Measurements from ENCODE around the gene P2RX5. TPM values are rescaled to one million over a fixed set of nuclear protein-coding genes. Genes with fewer than 3 reads are reported as not detected.

P2RX5 gene
- total and polyA plus RNA-seq, 2 donors (not counting 3 experiments of a cell fraction or from before 2014, with no cell fraction given), result 0.19 to 0.22 TPM

DNA sequence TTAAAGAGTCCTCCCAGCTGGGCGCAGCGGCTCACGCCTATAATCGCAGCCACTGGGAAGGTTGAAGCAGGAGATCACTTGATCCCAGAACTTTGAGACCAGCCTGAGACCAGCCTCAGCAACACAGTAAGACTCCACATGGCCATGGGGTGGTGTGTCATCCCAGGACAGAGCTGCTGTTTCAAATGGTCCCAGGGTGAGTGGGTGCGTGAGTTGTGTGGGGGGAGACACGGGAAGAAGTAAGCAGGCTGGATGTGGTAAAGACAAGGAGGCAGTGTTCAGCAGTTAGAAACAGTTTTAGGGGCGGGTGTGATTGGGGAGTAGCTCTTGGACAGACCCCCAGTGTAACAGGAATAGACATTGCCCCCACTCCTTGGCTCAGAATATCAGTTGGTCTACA, 63.7 kb downstream of the P2RX5 start:
- no peak for DNase-seq (ENCODE audit: low read depth, low spot score)
- Histone ChIP-seq H3K27me3 (ENCODE audit: control insufficient read depth in 2 of 2, insufficient read depth in 2 of 2, low read length in 2 of 2) (no peaks in the 10 kb centered on the region), H3K9me1 (replicated peaks; ENCODE audit: control insufficient read depth, extremely low read depth, insufficient read depth, low read length) (no peaks in the 10 kb centered on the region), H2AFZ (ENCODE audit: low read depth, low read length) (no peak overlapping the region), H3K27ac (ENCODE audit: insufficient read depth, low read depth, low read length) (no peak overlapping the region), H3K79me2 (ENCODE audit: control insufficient read depth, insufficient read depth, low read length) (peaks cover 17% of the 10 kb centered on the region), H3K4me3 (replicated peaks in 1 of 3; ENCODE audit: insufficient read depth in 1 of 3, low read depth in 1 of 3, low read length in 3 of 3) (no peak overlapping the region), H3K4me2 (ENCODE audit: insufficient read depth, low read length) (no peak overlapping the region), H4K20me1 (replicated peaks; ENCODE audit: control insufficient read depth, extremely low read depth, insufficient read depth, low read length) (no peaks in the 10 kb centered on the region), H3K9me3 (replicated peaks; ENCODE audit: control insufficient read depth, insufficient read depth, low read length) (no peaks in the 10 kb centered on the region), H3K4me1 (ENCODE audit: control insufficient read depth, extremely low read depth, insufficient read depth, low read length) (peaks cover 6% of the 10 kb centered on the region), H3K9ac (replicated peaks; ENCODE audit: extremely low read depth, insufficient read depth, low read length) (no peak overlapping the region), H3K36me3 (ENCODE audit: control insufficient read depth in 2 of 2, extremely low read depth in 1 of 2, insufficient read depth in 2 of 2, low read length in 2 of 2) (peaks cover 0 to 9% of the 10 kb centered on the region in 2 experiments)
- CTCF ChIA-PET, result no interaction called here
- TF ChIP-seq FOS (IDR thresholded peaks at IDR 0.05; ENCODE audit: borderline replicate concordance, insufficient read depth, low read length) (no peak), MYC (IDR thresholded peaks at IDR 0.05; ENCODE audit: low read depth, low read length) (no peak), MAX (IDR thresholded peaks at IDR 0.05; ENCODE audit: insufficient read depth, insufficient read length) (no peak), JUN (IDR thresholded peaks at IDR 0.05; ENCODE audit: borderline replicate concordance, insufficient read depth, insufficient read length, low read depth) (no peak)
- TF ChIP-seq, protein P1, sequence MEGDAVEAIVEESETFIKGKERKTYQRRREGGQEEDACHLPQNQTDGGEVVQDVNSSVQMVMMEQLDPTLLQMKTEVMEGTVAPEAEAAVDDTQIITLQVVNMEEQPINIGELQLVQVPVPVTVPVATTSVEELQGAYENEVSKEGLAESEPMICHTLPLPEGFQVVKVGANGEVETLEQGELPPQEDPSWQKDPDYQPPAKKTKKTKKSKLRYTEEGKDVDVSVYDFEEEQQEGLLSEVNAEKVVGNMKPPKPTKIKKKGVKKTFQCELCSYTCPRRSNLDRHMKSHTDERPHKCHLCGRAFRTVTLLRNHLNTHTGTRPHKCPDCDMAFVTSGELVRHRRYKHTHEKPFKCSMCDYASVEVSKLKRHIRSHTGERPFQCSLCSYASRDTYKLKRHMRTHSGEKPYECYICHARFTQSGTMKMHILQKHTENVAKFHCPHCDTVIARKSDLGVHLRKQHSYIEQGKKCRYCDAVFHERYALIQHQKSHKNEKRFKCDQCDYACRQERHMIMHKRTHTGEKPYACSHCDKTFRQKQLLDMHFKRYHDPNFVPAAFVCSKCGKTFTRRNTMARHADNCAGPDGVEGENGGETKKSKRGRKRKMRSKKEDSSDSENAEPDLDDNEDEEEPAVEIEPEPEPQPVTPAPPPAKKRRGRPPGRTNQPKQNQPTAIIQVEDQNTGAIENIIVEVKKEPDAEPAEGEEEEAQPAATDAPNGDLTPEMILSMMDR (IDR thresholded peaks at IDR 0.05; ENCODE audit: extremely low read depth in 1 of 2, insufficient read depth in 1 of 2, low read depth in 1 of 2, low read length in 2 of 2), result no peak
- intact Hi-C loops (cut with micrococcal nuclease) (no loop called here), dilution Hi-C loops (cut with MboI; ENCODE audit: extremely low pct_ligation_motif_present, low sequenced_read_pairs) (no loop called here)
- BruUV-seq (replicated peaks), result no TSS peak
- no peak for FAIRE-seq
- POLR2A ChIA-PET, result no interaction called here

GRCh38 chr17:3630781-3631180, 65.2 kb downstream of the P2RX5 start:
- Histone ChIP-seq H3K27ac (ENCODE audit: insufficient read depth, low read depth, low read length) (no peak overlapping the region), H3K79me2 (ENCODE audit: control insufficient read depth, insufficient read depth, low read length) (peaks cover 14% of the 10 kb centered on the region), H3K9ac (replicated peaks; ENCODE audit: extremely low read depth, insufficient read depth, low read length) (no peak overlapping the region), H3K4me3 (replicated peaks in 1 of 3; ENCODE audit: insufficient read depth in 1 of 3, low read depth in 1 of 3, low read length in 3 of 3) (no peak overlapping the region), H3K36me3 (ENCODE audit: control insufficient read depth in 2 of 2, extremely low read depth in 1 of 2, insufficient read depth in 2 of 2, low read length in 2 of 2) (peaks cover 0 to 9% of the 10 kb centered on the region in 2 experiments), H3K4me1 (ENCODE audit: control insufficient read depth, extremely low read depth, insufficient read depth, low read length) (peaks cover 6% of the 10 kb centered on the region), H4K20me1 (replicated peaks; ENCODE audit: control insufficient read depth, extremely low read depth, insufficient read depth, low read length) (no peaks in the 10 kb centered on the region), H3K9me1 (replicated peaks; ENCODE audit: control insufficient read depth, extremely low read depth, insufficient read depth, low read length) (no peaks in the 10 kb centered on the region), H3K9me3 (replicated peaks; ENCODE audit: control insufficient read depth, insufficient read depth, low read length) (no peaks in the 10 kb centered on the region), H3K4me2 (ENCODE audit: insufficient read depth, low read length) (no peak overlapping the region), H3K27me3 (ENCODE audit: control insufficient read depth in 2 of 2, insufficient read depth in 2 of 2, low read length in 2 of 2) (no peaks in the 10 kb centered on the region), H2AFZ (ENCODE audit: low read depth, low read length) (no peak overlapping the region)
- DNase-seq (ENCODE audit: low read depth, low spot score) (no peak), FAIRE-seq (no peak)
- no TSS peak for BruUV-seq (replicated peaks)
- ChIA-PET CTCF (no interaction called here), POLR2A (no interaction called here)
- TF ChIP-seq POLR2A (IDR thresholded peaks at IDR 0.05; ENCODE audit: low read depth, low read length) (no peak), JUN (IDR thresholded peaks at IDR 0.05; ENCODE audit: borderline replicate concordance, insufficient read depth, insufficient read length, low read depth) (no peak), FOS (IDR thresholded peaks at IDR 0.05; ENCODE audit: borderline replicate concordance, insufficient read depth, low read length) (no peak), MYC (IDR thresholded peaks at IDR 0.05; ENCODE audit: low read depth, low read length) (no peak), MAX (IDR thresholded peaks at IDR 0.05; ENCODE audit: insufficient read depth, insufficient read length) (no peak), EZH2 (IDR thresholded peaks at IDR 0.05; ENCODE audit: borderline replicate concordance, low read depth, low read length, severe bottlenecking) (no peak), POLR2AphosphoS5 (IDR thresholded peaks at IDR 0.05; ENCODE audit: insufficient read depth, low read depth, low read length) (no peak), GATA2 (IDR thresholded peaks at IDR 0.05; ENCODE audit: insufficient read depth, insufficient read length, low read depth, low read length) (no peak)
- TF ChIP-seq, protein P1 (IDR thresholded peaks at IDR 0.05; ENCODE audit: extremely low read depth in 1 of 2, insufficient read depth in 1 of 2, low read depth in 1 of 2, low read length in 2 of 2), result no peak
- intact Hi-C loops (cut with micrococcal nuclease), result no loop called here
- dilution Hi-C loops (cut with MboI; ENCODE audit: extremely low pct_ligation_motif_present, low sequenced_read_pairs), result no loop called here

All from endothelial cell of umbilical vein (primary cell).